ENCODE results near the gene FBXL17.

The FBXL17 gene

GRCh38 chr5:108360280-108360679 is 21.6 kb downstream of the FBXL17 start:
- Histone ChIP-seq H3K4me1 (ENCODE audit: control insufficient read depth, insufficient read depth, low read length) (no peaks in the 10 kb centered on the region), H3K27ac (ENCODE audit: extremely low read depth, low read depth, low read length) (no peak overlapping the region), H3K4me3 (ENCODE audit: low read depth, low read length) (no peak overlapping the region), H3K36me3 (ENCODE audit: control insufficient read depth in 2 of 2, insufficient read depth in 1 of 2, low read length in 2 of 2) (no peaks in the 10 kb centered on the region; a peak in 1 of 3 replicates), H3K9me3 (ENCODE audit: control insufficient read depth, insufficient read depth, low read depth, low read length) (no peaks in the 10 kb centered on the region)
- ChIA-PET POLR2A (no interaction called here), CTCF (interaction anchor here (0.6 to 1.0 kb wide), 3 partner anchors 13 to 712 kb away, joined by 3 to 7 read pairs (median 4); no protein-coding TSS in a partner anchor)
- TF ChIP-seq ZNF548 (tag by site-specific recombination; IDR thresholded peaks at IDR 0.05) (no peak), ZBTB26 (tag by site-specific recombination; optimal IDR thresholded peaks at IDR 0.05) (no peak), BCL11B (tag by site-specific recombination; IDR thresholded peaks at IDR 0.05; ENCODE audit: low read depth) (no peak), ZNF658 (tag by site-specific recombination; IDR thresholded peaks at IDR 0.05) (no peak), ZNF585B (tag by site-specific recombination; IDR thresholded peaks at IDR 0.05) (no peak), ZNF302 (tag by site-specific recombination; IDR thresholded peaks at IDR 0.05; ENCODE audit: low read depth) (no peak)

GRCh38 chr5:108356286-108356685 is 25.6 kb downstream of the FBXL17 start:
- H3K27ac ChIP-seq (ENCODE audit: extremely low read depth, low read depth, low read length) = no peak overlapping the region
- H3K4me1 ChIP-seq (ENCODE audit: control insufficient read depth, insufficient read depth, low read length) = no peaks in the 10 kb centered on the region
- H3K4me3 ChIP-seq (ENCODE audit: low read depth, low read length) = no peak overlapping the region
- no peaks in the 10 kb centered on the region for H3K36me3 ChIP-seq (ENCODE audit: control insufficient read depth in 2 of 2, insufficient read depth in 1 of 2, low read length in 2 of 2)
- no peaks in the 10 kb centered on the region for H3K9me3 ChIP-seq (ENCODE audit: control insufficient read depth, insufficient read depth, low read depth, low read length)
- POLR2A ChIA-PET = no interaction called here
- CTCF ChIA-PET = no interaction called here
- TF ChIP-seq ZFP41 (tag by site-specific recombination; IDR thresholded peaks at IDR 0.05; ENCODE audit: borderline replicate concordance) (no peak), FEZF1 (tag by site-specific recombination; IDR thresholded peaks at IDR 0.05) (no peak), ZNF311 (tag by site-specific recombination; IDR thresholded peaks at IDR 0.05; ENCODE audit: borderline replicate concordance) (no peak), EGR2 (tag by site-specific recombination; IDR thresholded peaks at IDR 0.05; ENCODE audit: low read depth) (no peak), ZNF248 (tag by site-specific recombination; IDR thresholded peaks at IDR 0.05) (no peak), ZNF423 (tag by site-specific recombination; IDR thresholded peaks at IDR 0.05) (no peak), ZNF221 (tag by site-specific recombination; IDR thresholded peaks at IDR 0.05; ENCODE audit: borderline replicate concordance) (no peak), ZNF530 (tag by site-specific recombination; IDR thresholded peaks at IDR 0.05; ENCODE audit: low read depth) (no peak), MEIS1 (CRISPR knock-in tag; IDR thresholded peaks at IDR 0.05; ENCODE audit: borderline replicate concordance) (no peak), ZNF223 (tag by site-specific recombination; IDR thresholded peaks at IDR 0.05) (no peak), ZNF174 (tag by site-specific recombination; IDR thresholded peaks at IDR 0.05) (no peak), HOXD13 (CRISPR knock-in tag; IDR thresholded peaks at IDR 0.05; ENCODE audit: borderline replicate concordance) (no peak), ZNF280C (tag by site-specific recombination; IDR thresholded peaks at IDR 0.05) (no peak), ZNF157 (tag by site-specific recombination; IDR thresholded peaks at IDR 0.05) (no peak)
- TF ChIP-seq, protein P1, sequence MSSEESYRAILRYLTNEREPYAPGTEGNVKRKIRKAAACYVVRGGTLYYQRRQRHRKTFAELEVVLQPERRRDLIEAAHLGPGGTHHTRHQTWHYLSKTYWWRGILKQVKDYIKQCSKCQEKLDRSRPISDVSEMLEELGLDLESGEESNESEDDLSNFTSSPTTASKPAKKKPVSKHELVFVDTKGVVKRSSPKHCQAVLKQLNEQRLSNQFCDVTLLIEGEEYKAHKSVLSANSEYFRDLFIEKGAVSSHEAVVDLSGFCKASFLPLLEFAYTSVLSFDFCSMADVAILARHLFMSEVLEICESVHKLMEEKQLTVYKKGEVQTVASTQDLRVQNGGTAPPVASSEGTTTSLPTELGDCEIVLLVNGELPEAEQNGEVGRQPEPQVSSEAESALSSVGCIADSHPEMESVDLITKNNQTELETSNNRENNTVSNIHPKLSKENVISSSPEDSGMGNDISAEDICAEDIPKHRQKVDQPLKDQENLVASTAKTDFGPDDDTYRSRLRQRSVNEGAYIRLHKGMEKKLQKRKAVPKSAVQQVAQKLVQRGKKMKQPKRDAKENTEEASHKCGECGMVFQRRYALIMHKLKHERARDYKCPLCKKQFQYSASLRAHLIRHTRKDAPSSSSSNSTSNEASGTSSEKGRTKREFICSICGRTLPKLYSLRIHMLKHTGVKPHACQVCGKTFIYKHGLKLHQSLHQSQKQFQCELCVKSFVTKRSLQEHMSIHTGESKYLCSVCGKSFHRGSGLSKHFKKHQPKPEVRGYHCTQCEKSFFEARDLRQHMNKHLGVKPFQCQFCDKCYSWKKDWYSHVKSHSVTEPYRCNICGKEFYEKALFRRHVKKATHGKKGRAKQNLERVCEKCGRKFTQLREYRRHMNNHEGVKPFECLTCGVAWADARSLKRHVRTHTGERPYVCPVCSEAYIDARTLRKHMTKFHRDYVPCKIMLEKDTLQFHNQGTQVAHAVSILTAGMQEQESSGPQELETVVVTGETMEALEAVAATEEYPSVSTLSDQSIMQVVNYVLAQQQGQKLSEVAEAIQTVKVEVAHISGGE (tag by site-specific recombination; conservative IDR thresholded peaks at IDR 0.05; ENCODE audit: low read depth) = no peak
- TF ChIP-seq, protein P2, sequence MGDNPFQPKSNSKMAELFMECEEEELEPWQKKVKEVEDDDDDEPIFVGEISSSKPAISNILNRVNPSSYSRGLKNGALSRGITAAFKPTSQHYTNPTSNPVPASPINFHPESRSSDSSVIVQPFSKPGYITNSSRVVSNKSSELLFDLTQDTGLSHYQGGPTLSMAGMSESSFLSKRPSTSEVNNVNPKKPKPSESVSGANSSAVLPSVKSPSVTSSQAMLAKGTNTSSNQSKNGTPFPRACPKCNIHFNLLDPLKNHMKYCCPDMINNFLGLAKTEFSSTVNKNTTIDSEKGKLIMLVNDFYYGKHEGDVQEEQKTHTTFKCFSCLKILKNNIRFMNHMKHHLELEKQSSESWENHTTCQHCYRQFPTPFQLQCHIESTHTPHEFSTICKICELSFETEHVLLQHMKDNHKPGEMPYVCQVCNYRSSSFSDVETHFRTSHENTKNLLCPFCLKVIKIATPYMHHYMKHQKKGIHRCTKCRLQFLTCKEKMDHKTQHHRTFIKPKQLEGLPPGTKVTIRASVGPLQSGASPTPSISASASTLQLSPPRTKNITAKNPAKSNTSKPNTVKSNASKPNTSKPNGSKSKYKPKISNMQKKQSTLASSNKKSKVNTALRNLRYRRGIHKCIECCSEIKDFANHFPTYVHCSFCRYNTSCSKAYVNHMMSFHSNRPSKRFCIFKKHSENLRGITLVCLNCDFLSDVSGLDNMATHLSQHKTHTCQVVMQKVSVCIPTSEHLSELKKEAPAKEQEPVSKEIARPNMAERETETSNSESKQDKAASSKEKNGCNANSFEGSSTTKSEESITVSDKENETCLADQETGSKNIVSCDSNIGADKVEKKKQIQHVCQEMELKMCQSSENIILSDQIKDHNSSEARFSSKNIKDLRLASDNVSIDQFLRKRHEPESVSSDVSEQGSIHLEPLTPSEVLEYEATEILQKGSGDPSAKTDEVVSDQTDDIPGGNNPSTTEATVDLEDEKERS (tag by site-specific recombination; IDR thresholded peaks at IDR 0.05) = no peak
- TF ChIP-seq, protein P3, sequence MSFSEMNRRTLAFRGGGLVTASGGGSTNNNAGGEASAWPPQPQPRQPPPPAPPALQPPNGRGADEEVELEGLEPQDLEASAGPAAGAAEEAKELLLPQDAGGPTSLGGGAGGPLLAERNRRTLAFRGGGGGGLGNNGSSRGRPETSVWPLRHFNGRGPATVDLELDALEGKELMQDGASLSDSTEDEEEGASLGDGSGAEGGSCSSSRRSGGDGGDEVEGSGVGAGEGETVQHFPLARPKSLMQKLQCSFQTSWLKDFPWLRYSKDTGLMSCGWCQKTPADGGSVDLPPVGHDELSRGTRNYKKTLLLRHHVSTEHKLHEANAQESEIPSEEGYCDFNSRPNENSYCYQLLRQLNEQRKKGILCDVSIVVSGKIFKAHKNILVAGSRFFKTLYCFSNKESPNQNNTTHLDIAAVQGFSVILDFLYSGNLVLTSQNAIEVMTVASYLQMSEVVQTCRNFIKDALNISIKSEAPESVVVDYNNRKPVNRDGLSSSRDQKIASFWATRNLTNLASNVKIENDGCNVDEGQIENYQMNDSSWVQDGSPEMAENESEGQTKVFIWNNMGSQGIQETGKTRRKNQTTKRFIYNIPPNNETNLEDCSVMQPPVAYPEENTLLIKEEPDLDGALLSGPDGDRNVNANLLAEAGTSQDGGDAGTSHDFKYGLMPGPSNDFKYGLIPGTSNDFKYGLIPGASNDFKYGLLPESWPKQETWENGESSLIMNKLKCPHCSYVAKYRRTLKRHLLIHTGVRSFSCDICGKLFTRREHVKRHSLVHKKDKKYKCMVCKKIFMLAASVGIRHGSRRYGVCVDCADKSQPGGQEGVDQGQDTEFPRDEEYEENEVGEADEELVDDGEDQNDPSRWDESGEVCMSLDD (tag by site-specific recombination; IDR thresholded peaks at IDR 0.05) = no peak
